HepG2 (cell line): Measurements from ENCODE around the gene ST14. TPM values are rescaled to one million over a fixed set of nuclear protein-coding genes. Genes with fewer than 3 reads are reported as not detected.

Source experiments
- BATF2 ChIP-seq: sonication (generic); formaldehyde crosslinking; IDR thresholded peaks from 2 replicates; pipeline ENCODE4 v1.8.0; 2022; ENCODE audit warnings: mild to moderate bottlenecking, missing genetic modification reagents, moderate library complexity
- CREB1 ChIP-seq, 2 experiments: fragments of 450-650 bp in 1 of 2; IDR thresholded peaks; 2 replicates each; pipeline ENCODE4 v1.6.1; 2016 to 2017; ENCODE audit warnings: control low read depth in 1 of 2, mild to moderate bottlenecking in 1 of 2, missing compliant biosample characterization in 1 of 2, missing genetic modification characterization in 1 of 2
- DPF2 ChIP-seq: sonication (generic); formaldehyde crosslinking; IDR thresholded peaks from 2 replicates; pipeline ENCODE4 v1.4.0; 2020; ENCODE audit warnings: mild to moderate bottlenecking, low read depth, missing genetic modification reagents, borderline replicate concordance
- HNRNPK ChIP-seq: fragments of 200-400 bp; formaldehyde crosslinking; IDR thresholded peaks from 2 replicates; pipeline ENCODE4 v1.6.1; 2018; ENCODE audit warnings: low read length, low read depth, moderate library complexity, mild to moderate bottlenecking; ENCODE audit not compliant: poor library complexity, severe bottlenecking
- KDM3A ChIP-seq: IDR thresholded peaks from 2 replicates; pipeline ENCODE4 v1.6.1; 2018; ENCODE audit warnings: low read depth, missing compliant biosample characterization
- MED13 ChIP-seq: sonication (generic); formaldehyde crosslinking; IDR thresholded peaks from 2 replicates; pipeline ENCODE4 v1.5.0; 2020; ENCODE audit warnings: missing genetic modification reagents
- NRL ChIP-seq: sonication (generic); formaldehyde crosslinking; IDR thresholded peaks from 2 replicates; pipeline ENCODE4 v1.5.0; 2020; ENCODE audit warnings: missing genetic modification reagents, mild to moderate bottlenecking, moderate library complexity, borderline replicate concordance
- REXO4 ChIP-seq: sonication (generic); formaldehyde crosslinking; IDR thresholded peaks from 2 replicates; pipeline ENCODE4 v1.8.0; 2022; ENCODE audit warnings: missing genetic modification reagents, mild to moderate bottlenecking, borderline replicate concordance
- SMAD9 ChIP-seq: sonication (generic); formaldehyde crosslinking; IDR thresholded peaks from 2 replicates; pipeline ENCODE4 v1.5.1; 2020; ENCODE audit warnings: mild to moderate bottlenecking, missing genetic modification reagents
- SRF ChIP-seq: IDR thresholded peaks from 2 replicates; pipeline ENCODE4 v1.6.1; 2011; ENCODE audit warnings: mild to moderate bottlenecking, low read depth, low read length, moderate library complexity
- ZBTB25 ChIP-seq: IDR thresholded peaks from 2 replicates; pipeline ENCODE4 v1.6.1; 2018; ENCODE audit warnings: missing genetic modification reagents
- ZBTB7B ChIP-seq: sonication (generic); formaldehyde crosslinking; IDR thresholded peaks from 2 replicates; pipeline ENCODE4 v1.4.0; 2020; ENCODE audit warnings: missing genetic modification reagents
- ZNF446 ChIP-seq: sonication (generic); formaldehyde crosslinking; IDR thresholded peaks from 2 replicates; pipeline ENCODE4 v1.5.0; 2020; ENCODE audit warnings: mild to moderate bottlenecking, missing genetic modification reagents
- ZNF543 ChIP-seq: sonication (generic); formaldehyde crosslinking; IDR thresholded peaks from 2 replicates; pipeline ENCODE4 v1.4.0; 2020; ENCODE audit warnings: mild to moderate bottlenecking, missing genetic modification reagents
- ZNF713 ChIP-seq: sonication (generic); formaldehyde crosslinking; IDR thresholded peaks from 2 replicates; pipeline ENCODE4 v1.4.0; 2020; ENCODE audit warnings: mild to moderate bottlenecking, missing genetic modification reagents
- ZNF761 ChIP-seq: sonication (generic); formaldehyde crosslinking; conservative IDR thresholded peaks from 2 replicates; pipeline ENCODE4 v1.4.0; 2020; ENCODE audit warnings: mild to moderate bottlenecking, missing genetic modification reagents
- polyA plus RNA-seq, 8 experiments: library from polyadenylated mRNA; depleted of rRNA in 3 of 8; stranded (reverse) in 7 of 8; unstranded in 1 of 8; fragments of >200 nt; fragmentation: Illumina TruSeq in 4 of 8; extraction: Trizol in 4 of 8; gene quantifications; 2 replicates each; pipeline versions ENCODE4 v1.2.1 to v1.2.3, GENCODE V29; 2011 to 2016; ENCODE audit warnings: low read depth in 4 of 8, missing spikeins in 1 of 8, mixed read lengths in 1 of 8; ENCODE audit not compliant: insufficient read depth in 1 of 8
- total RNA-seq, 5 experiments: library from RNA; depleted of rRNA; stranded (reverse); fragments of >200 nt; fragmentation: Illumina TruSeq; extraction: Trizol; gene quantifications; 2 replicates each; pipeline ENCODE4 v1.2.3, GENCODE V29; 2016; ENCODE audit warnings: low read depth in 1 of 5
- TF ChIP-seq, protein P1 (sequence below): sonication (generic); formaldehyde crosslinking; IDR thresholded peaks from 2 replicates; pipeline ENCODE4 v1.5.0; 2020; ENCODE audit warnings: missing genetic modification reagents
- TF ChIP-seq, protein P2 (sequence below): IDR thresholded peaks from 2 replicates; pipeline ENCODE4 v1.6.1; 2016; ENCODE audit warnings: mild to moderate bottlenecking, missing biosample characterization, missing genetic modification reagents
- TF ChIP-seq, protein P3 (sequence below): sonication (generic); formaldehyde crosslinking; IDR thresholded peaks from 2 replicates; pipeline ENCODE4 v1.4.0; 2020; ENCODE audit warnings: missing genetic modification reagents, borderline replicate concordance
- TF ChIP-seq, protein P4 (sequence below): IDR thresholded peaks from 2 replicates; pipeline ENCODE4 v1.6.1; 2016; ENCODE audit warnings: low read depth, control low read depth

ST14 gene
- total and polyA plus RNA-seq, 2 of the 13 experiments (the other 11 are each of a cell fraction or from before 2014, with no cell fraction given), result 0.88 to 1.4 TPM

- TF ChIP-seq SRF (no peak), SMAD9 (CRISPR knock-in tag) (0 out of 2 replicates have a peak, but pooled peaks have one; percentile 14), REXO4 (CRISPR knock-in tag) (no peak), ZNF761 (CRISPR knock-in tag) (no peak), ZNF543 (CRISPR knock-in tag) (no peak), ZNF446 (CRISPR knock-in tag) (no peak), ZBTB7B (CRISPR knock-in tag) (peak; percentile 47; the same call in 1 of the 2 replicates), DPF2 (CRISPR knock-in tag) (no peak), NRL (CRISPR knock-in tag) (no peak), KDM3A (CRISPR knock-in tag) (0 out of 2 replicates have a peak, but pooled peaks have one; percentile 37), CREB1 (IDR thresholded peaks at IDR 0.05) (no peak), CREB1 (CRISPR knock-in tag; IDR thresholded peaks at IDR 0.05) (no peak), BATF2 (no peak), ZNF713 (CRISPR knock-in tag) (no peak), MED13 (CRISPR knock-in tag) (no peak), ZBTB25 (CRISPR knock-in tag) (no peak), HNRNPK (no peak)
- TF ChIP-seq, protein P1, sequence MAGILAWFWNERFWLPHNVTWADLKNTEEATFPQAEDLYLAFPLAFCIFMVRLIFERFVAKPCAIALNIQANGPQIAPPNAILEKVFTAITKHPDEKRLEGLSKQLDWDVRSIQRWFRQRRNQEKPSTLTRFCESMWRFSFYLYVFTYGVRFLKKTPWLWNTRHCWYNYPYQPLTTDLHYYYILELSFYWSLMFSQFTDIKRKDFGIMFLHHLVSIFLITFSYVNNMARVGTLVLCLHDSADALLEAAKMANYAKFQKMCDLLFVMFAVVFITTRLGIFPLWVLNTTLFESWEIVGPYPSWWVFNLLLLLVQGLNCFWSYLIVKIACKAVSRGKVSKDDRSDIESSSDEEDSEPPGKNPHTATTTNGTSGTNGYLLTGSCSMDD, result no peak
- TF ChIP-seq, protein P2, sequence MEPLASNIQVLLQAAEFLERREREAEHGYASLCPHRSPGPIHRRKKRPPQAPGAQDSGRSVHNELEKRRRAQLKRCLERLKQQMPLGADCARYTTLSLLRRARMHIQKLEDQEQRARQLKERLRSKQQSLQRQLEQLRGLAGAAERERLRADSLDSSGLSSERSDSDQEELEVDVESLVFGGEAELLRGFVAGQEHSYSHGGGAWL, result no peak
- TF ChIP-seq, protein P3, sequence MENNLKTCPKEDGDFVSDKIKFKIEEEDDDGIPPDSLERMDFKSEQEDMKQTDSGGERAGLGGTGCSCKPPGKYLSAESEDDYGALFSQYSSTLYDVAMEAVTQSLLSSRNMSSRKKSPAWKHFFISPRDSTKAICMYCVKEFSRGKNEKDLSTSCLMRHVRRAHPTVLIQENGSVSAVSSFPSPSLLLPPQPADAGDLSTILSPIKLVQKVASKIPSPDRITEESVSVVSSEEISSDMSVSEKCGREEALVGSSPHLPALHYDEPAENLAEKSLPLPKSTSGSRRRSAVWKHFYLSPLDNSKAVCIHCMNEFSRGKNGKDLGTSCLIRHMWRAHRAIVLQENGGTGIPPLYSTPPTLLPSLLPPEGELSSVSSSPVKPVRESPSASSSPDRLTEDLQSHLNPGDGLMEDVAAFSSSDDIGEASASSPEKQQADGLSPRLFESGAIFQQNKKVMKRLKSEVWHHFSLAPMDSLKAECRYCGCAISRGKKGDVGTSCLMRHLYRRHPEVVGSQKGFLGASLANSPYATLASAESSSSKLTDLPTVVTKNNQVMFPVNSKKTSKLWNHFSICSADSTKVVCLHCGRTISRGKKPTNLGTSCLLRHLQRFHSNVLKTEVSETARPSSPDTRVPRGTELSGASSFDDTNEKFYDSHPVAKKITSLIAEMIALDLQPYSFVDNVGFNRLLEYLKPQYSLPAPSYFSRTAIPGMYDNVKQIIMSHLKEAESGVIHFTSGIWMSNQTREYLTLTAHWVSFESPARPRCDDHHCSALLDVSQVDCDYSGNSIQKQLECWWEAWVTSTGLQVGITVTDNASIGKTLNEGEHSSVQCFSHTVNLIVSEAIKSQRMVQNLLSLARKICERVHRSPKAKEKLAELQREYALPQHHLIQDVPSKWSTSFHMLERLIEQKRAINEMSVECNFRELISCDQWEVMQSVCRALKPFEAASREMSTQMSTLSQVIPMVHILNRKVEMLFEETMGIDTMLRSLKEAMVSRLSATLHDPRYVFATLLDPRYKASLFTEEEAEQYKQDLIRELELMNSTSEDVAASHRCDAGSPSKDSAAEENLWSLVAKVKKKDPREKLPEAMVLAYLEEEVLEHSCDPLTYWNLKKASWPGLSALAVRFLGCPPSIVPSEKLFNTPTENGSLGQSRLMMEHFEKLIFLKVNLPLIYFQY (CRISPR knock-in tag), result 0 out of 2 replicates have a peak, but pooled peaks have one; percentile 34
- TF ChIP-seq, protein P4, sequence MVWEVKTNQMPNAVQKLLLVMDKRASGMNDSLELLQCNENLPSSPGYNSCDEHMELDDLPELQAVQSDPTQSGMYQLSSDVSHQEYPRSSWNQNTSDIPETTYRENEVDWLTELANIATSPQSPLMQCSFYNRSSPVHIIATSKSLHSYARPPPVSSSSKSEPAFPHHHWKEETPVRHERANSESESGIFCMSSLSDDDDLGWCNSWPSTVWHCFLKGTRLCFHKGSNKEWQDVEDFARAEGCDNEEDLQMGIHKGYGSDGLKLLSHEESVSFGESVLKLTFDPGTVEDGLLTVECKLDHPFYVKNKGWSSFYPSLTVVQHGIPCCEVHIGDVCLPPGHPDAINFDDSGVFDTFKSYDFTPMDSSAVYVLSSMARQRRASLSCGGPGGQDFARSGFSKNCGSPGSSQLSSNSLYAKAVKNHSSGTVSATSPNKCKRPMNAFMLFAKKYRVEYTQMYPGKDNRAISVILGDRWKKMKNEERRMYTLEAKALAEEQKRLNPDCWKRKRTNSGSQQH (CRISPR knock-in tag), result no peak
Measured at GRCh38 chr11:130213143-130213978, 53.8 kb downstream of the ST14 start (continued).
